ENCODE data around the gene MYH7.

GRCh38 chr14:23376482-23377197 is 58.8 kb downstream of the MYH7 start, which contains the start of gene CMTM5:
- TF ChIP-seq GATA2 (IDR thresholded peaks at IDR 0.05; ENCODE audit: low read depth, low read length) = no peak
- TF ChIP-seq GATA3 (IDR thresholded peaks at IDR 0.05; ENCODE audit: low read depth, low read length) = no peak

Data from SH-SY5Y (cell line).